OCI-LY1 (cell line): ENCODE data around the gene ETV3.

Source experiments
- CTCF ChIP-seq: fragments of 200-600 bp; sonication (generic), shearing (Covaris generic); IDR thresholded peaks from 2 replicates; pipeline ENCODE4 v1.5.1; 2017; ENCODE audit warnings: mild to moderate bottlenecking, antibody characterized with exemption, low read length, moderate library complexity, mixed read lengths
- EZH2 ChIP-seq: fragments of 200-600 bp; sonication (generic), shearing (Covaris generic); IDR thresholded peaks from 2 replicates; pipeline ENCODE4 v1.8.0; 2017; ENCODE audit warnings: borderline replicate concordance, mixed run types, mild to moderate bottlenecking, antibody characterized with exemption, low read length, moderate library complexity, mixed read lengths

- no peak for TF ChIP-seq CTCF
- no peak for TF ChIP-seq EZH2
Measured at GRCh38 chr1:157183870-157184269, 45.7 kb upstream of the ETV3 start.
